ENCODE data around the gene RNU1-3. TPM values are rescaled to one million over a fixed set of nuclear protein-coding genes. Genes with fewer than 3 reads are reported as not detected.
"Not testable (repeated sequence)": the region's sequence is repeated elsewhere in the genome, so short reads cannot be mapped to it uniquely, and the experiment has no call there.

The RNU1-3 gene
- total RNA-seq, 1 experiment from 2014 or later: 1,290 TPM

DNA sequence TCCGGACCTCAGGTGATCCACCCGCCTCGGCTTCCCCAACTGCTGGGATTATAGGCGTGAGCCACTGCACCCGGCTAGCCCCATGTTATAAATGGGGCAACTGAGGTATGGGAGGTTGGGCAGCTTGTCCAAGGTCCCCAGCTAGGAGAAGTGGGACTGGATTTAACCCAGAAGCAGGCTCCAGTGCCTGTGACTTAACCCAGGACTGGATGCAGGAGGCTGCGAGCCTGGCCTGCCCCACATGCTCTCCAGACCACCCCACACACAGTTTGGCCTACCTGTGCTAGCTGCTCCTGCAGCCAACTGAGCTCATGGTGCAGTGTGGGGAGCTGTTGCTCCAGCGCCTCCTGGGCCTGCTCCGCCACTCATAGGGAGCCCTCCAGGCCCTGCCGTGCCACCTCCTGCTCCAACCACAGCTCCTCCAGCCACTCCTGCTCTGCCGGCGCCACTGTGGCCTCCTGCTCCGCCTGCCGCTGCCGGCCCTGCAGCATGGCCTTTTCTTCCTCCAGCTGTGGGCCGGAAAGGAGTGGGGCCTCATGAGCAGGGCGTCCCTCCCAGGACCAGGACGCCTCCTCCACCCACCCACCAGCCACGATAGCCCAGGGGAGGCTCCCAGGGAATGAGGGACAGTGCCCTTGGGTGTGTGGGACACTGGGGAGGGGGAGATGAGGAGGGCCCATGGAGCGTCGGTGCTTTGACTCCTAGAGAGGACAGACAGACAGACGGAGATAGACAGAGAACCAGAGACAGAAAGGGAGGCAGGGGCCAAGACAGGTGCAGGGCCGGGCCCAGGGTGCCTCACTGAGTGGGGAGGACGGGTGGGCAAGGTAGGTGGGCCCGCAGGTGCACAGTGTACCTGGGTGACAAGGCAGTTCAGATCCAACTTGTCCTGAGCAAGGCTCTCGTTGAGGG, 41.0 kb downstream of the RNU1-3 start:
- peak; percentile 5 for ATAC-seq

GRCh38 chr1:16623812-16624719, 42.7 kb downstream of the RNU1-3 start:
- POLR2A ChIA-PET; H3K27ac ChIP-seq (ENCODE audit: low read length): not testable (repeated sequence)

More for the DNA sequence above, 41.0 kb downstream of the RNU1-3 start:
- no peak overlapping the region for H3K27ac ChIP-seq (ENCODE audit: low read length)
- H3K27me3 ChIP-seq (ENCODE audit: control insufficient read depth, insufficient read depth, low read length): no peaks in the 10 kb centered on the region
- no TSS peak for BruUV-seq (replicated peaks)
- in situ Hi-C loops (cut with HindIII; ENCODE audit: low pct_unique_long_range_greater_than_20kb, low sequenced_read_pairs): no loop called here
- no peaks in the 10 kb centered on the region for H3K9me3 ChIP-seq (ENCODE audit: control insufficient read depth, insufficient read depth, low read depth, low read length)
- POLR2A ChIA-PET: no interaction called here
- intact Hi-C loops (cut with micrococcal nuclease; ENCODE audit: unreplicated experiment): no loop called here
- no peak for DNase-seq (ENCODE audit: low read depth, low spot score)
- 0 out of 2 replicates have a peak, but pooled peaks cover 3% of the 10 kb centered on the region for H3K4me1 ChIP-seq (ENCODE audit: control insufficient read depth, insufficient read depth, low read length)
- TF ChIP-seq, protein P1, sequence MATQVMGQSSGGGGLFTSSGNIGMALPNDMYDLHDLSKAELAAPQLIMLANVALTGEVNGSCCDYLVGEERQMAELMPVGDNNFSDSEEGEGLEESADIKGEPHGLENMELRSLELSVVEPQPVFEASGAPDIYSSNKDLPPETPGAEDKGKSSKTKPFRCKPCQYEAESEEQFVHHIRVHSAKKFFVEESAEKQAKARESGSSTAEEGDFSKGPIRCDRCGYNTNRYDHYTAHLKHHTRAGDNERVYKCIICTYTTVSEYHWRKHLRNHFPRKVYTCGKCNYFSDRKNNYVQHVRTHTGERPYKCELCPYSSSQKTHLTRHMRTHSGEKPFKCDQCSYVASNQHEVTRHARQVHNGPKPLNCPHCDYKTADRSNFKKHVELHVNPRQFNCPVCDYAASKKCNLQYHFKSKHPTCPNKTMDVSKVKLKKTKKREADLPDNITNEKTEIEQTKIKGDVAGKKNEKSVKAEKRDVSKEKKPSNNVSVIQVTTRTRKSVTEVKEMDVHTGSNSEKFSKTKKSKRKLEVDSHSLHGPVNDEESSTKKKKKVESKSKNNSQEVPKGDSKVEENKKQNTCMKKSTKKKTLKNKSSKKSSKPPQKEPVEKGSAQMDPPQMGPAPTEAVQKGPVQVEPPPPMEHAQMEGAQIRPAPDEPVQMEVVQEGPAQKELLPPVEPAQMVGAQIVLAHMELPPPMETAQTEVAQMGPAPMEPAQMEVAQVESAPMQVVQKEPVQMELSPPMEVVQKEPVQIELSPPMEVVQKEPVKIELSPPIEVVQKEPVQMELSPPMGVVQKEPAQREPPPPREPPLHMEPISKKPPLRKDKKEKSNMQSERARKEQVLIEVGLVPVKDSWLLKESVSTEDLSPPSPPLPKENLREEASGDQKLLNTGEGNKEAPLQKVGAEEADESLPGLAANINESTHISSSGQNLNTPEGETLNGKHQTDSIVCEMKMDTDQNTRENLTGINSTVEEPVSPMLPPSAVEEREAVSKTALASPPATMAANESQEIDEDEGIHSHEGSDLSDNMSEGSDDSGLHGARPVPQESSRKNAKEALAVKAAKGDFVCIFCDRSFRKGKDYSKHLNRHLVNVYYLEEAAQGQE (IDR thresholded peaks at IDR 0.05; ENCODE audit: insufficient read depth in 1 of 2, low read depth in 2 of 2, low read length in 1 of 2): no peak
- TF ChIP-seq TCF7L2 (IDR thresholded peaks at IDR 0.05; ENCODE audit: low read depth, low read length): no peak
- no peak for TF ChIP-seq SIN3A (IDR thresholded peaks at IDR 0.05; ENCODE audit: borderline replicate concordance, insufficient read depth, low read depth, low read length)
- no peak for TF ChIP-seq POLR2AphosphoS5 (IDR thresholded peaks at IDR 0.05; ENCODE audit: low read depth, low read length)
- TF ChIP-seq, protein P2, sequence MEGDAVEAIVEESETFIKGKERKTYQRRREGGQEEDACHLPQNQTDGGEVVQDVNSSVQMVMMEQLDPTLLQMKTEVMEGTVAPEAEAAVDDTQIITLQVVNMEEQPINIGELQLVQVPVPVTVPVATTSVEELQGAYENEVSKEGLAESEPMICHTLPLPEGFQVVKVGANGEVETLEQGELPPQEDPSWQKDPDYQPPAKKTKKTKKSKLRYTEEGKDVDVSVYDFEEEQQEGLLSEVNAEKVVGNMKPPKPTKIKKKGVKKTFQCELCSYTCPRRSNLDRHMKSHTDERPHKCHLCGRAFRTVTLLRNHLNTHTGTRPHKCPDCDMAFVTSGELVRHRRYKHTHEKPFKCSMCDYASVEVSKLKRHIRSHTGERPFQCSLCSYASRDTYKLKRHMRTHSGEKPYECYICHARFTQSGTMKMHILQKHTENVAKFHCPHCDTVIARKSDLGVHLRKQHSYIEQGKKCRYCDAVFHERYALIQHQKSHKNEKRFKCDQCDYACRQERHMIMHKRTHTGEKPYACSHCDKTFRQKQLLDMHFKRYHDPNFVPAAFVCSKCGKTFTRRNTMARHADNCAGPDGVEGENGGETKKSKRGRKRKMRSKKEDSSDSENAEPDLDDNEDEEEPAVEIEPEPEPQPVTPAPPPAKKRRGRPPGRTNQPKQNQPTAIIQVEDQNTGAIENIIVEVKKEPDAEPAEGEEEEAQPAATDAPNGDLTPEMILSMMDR (IDR thresholded peaks at IDR 0.05): no peak
- H3K36me3 ChIP-seq (ENCODE audit: control insufficient read depth, insufficient read depth, low read length): no peaks in the 10 kb centered on the region
- CTCF ChIA-PET: interaction anchor here (0.6 to 3.0 kb wide), 6 partner anchors 9 to 336 kb away, joined by 3 to 19 read pairs (median 4); no protein-coding TSS in a partner anchor
- H3K4me3 ChIP-seq (ENCODE audit: low read depth in 2 of 2, low read length in 2 of 2): no peak overlapping the region

GRCh38 chr1:16623337-16623736, 43.4 kb downstream of the RNU1-3 start:
- H3K4me1 ChIP-seq (ENCODE audit: control insufficient read depth, insufficient read depth, low read length); intact Hi-C loops (cut with micrococcal nuclease; ENCODE audit: unreplicated experiment); POLR2A ChIA-PET; ATAC-seq; in situ Hi-C loops (cut with HindIII; ENCODE audit: low pct_unique_long_range_greater_than_20kb, low sequenced_read_pairs); H3K9me3 ChIP-seq (ENCODE audit: control insufficient read depth, insufficient read depth, low read depth, low read length); H3K36me3 ChIP-seq (ENCODE audit: control insufficient read depth, insufficient read depth, low read length); H3K4me3 ChIP-seq (ENCODE audit: low read depth in 2 of 2, low read length in 2 of 2); H3K27me3 ChIP-seq (ENCODE audit: control insufficient read depth, insufficient read depth, low read length); DNase-seq (ENCODE audit: low read depth, low spot score); H3K27ac ChIP-seq (ENCODE audit: low read length): not testable (repeated sequence)
- CTCF ChIA-PET: interaction anchor here (3.0 kb wide), 1 partner anchor 328 kb away, joined by 19 read pairs; no protein-coding TSS in a partner anchor
- BruUV-seq (replicated peaks): TSS peak; percentile 36

More at GRCh38 chr1:16623812-16624719, 42.7 kb downstream of the RNU1-3 start:
- H3K27me3 ChIP-seq (ENCODE audit: control insufficient read depth, insufficient read depth, low read length); H3K4me3 ChIP-seq (ENCODE audit: low read depth in 2 of 2, low read length in 2 of 2); DNase-seq (ENCODE audit: low read depth, low spot score); H3K9me3 ChIP-seq (ENCODE audit: control insufficient read depth, insufficient read depth, low read depth, low read length); H3K36me3 ChIP-seq (ENCODE audit: control insufficient read depth, insufficient read depth, low read length); H3K4me1 ChIP-seq (ENCODE audit: control insufficient read depth, insufficient read depth, low read length); in situ Hi-C loops (cut with HindIII; ENCODE audit: low pct_unique_long_range_greater_than_20kb, low sequenced_read_pairs); intact Hi-C loops (cut with micrococcal nuclease; ENCODE audit: unreplicated experiment); BruUV-seq (replicated peaks): not testable (repeated sequence)
- CTCF ChIA-PET: interaction anchor here (0.7 to 3.0 kb wide), 4 partner anchors 12 to 327 kb away, joined by 3 to 19 read pairs (median 7); no protein-coding TSS in a partner anchor
- ATAC-seq: 0 out of 2 replicates have a peak, but pooled peaks have one; percentile 2

- H3K27me3 ChIP-seq (ENCODE audit: control insufficient read depth, insufficient read depth, low read length); H3K27ac ChIP-seq (ENCODE audit: low read length); H3K36me3 ChIP-seq (ENCODE audit: control insufficient read depth, insufficient read depth, low read length); intact Hi-C loops (cut with micrococcal nuclease; ENCODE audit: unreplicated experiment); BruUV-seq (replicated peaks); in situ Hi-C loops (cut with HindIII; ENCODE audit: low pct_unique_long_range_greater_than_20kb, low sequenced_read_pairs); H3K4me3 ChIP-seq (ENCODE audit: low read depth in 2 of 2, low read length in 2 of 2); ATAC-seq; H3K4me1 ChIP-seq (ENCODE audit: control insufficient read depth, insufficient read depth, low read length); DNase-seq (ENCODE audit: low read depth, low spot score); H3K9me3 ChIP-seq (ENCODE audit: control insufficient read depth, insufficient read depth, low read depth, low read length): not testable (repeated sequence)
- POLR2A ChIA-PET: interaction anchor here (0.7 kb wide), 1 partner anchor 852 kb away, joined by 3 read pairs; no protein-coding TSS in a partner anchor
- CTCF ChIA-PET: interaction anchor here (2.5 kb wide), 1 partner anchor 330 kb away, joined by 58 read pairs; no protein-coding TSS in a partner anchor
These were observed 45.0 kb downstream of the RNU1-3 start for GRCh38 chr1:16621681-16622315.
